ENCODE data around the gene LITAF. TPM values are rescaled to one million over a fixed set of nuclear protein-coding genes. Genes with fewer than 3 reads are reported as not detected.
A peak's percentile ranks its signal among the peaks of the same experiment; 100 is the strongest.

LITAF gene
- total RNA-seq, 2 donors from 2014 or later, result 36.6 to 62.9 TPM

GRCh38 chr16:11510178-11510973 is 76.3 kb downstream of the LITAF start:
- Mint-ChIP-seq H3K27me3 (ENCODE audit: insufficient read depth) (no peaks in the 10 kb centered on the region), H3K36me3 (ENCODE audit: low read depth) (no peaks in the 10 kb centered on the region), H3K4me1 (peaks cover 1% of the 10 kb centered on the region), H3K4me3 (no peak overlapping the region), H3K27ac (peak overlapping the region; percentile 30), H3K9me3 (no peaks in the 10 kb centered on the region)
- TF ChIP-seq CTCF (conservative IDR thresholded peaks at IDR 0.05), result no peak
- H3K27ac ChIP-seq (ENCODE audit: low read depth, low read length), result no peak overlapping the region
- no peaks in the 10 kb centered on the region for H3K27me3 ChIP-seq (ENCODE audit: control insufficient read depth, insufficient read depth, low read length, poor library complexity, severe bottlenecking)
- no peak overlapping the region for H3K9ac ChIP-seq (ENCODE audit: extremely low read depth, low read length, poor library complexity, severe bottlenecking)
- H3K4me1 ChIP-seq (ENCODE audit: control insufficient read depth, insufficient read depth, low read length), result no peaks in the 10 kb centered on the region
- H3K4me3 ChIP-seq (ENCODE audit: low read length), result no peak overlapping the region
- H3K36me3 ChIP-seq (ENCODE audit: control insufficient read depth, insufficient read depth, low read length), result no peaks in the 10 kb centered on the region
- 84% methylated on average over 5 to 12 of the region's 12 CpGs for WGBS, 2 experiments (ENCODE audit: insufficient coverage in 1 of 2, insufficient read length in 1 of 2)
- DNase-seq, result no peak
- no peaks in the 10 kb centered on the region for H3K9me3 ChIP-seq (ENCODE audit: control insufficient read depth, low read length)

- H3K4me3 Mint-ChIP-seq, result no peak overlapping the region
- H3K27me3 Mint-ChIP-seq (ENCODE audit: insufficient read depth), result no peaks in the 10 kb centered on the region
- Histone ChIP-seq H3K4me3 (ENCODE audit: low read length) (no peak overlapping the region), H3K27ac (ENCODE audit: low read depth, low read length) (no peak overlapping the region), H3K9ac (ENCODE audit: extremely low read depth, low read length, poor library complexity, severe bottlenecking) (no peak overlapping the region), H3K9me3 (ENCODE audit: control insufficient read depth, low read length) (no peaks in the 10 kb centered on the region), H3K4me1 (ENCODE audit: control insufficient read depth, insufficient read depth, low read length) (no peaks in the 10 kb centered on the region), H3K36me3 (ENCODE audit: control insufficient read depth, insufficient read depth, low read length) (no peaks in the 10 kb centered on the region), H3K27me3 (ENCODE audit: control insufficient read depth, insufficient read depth, low read length, poor library complexity, severe bottlenecking) (no peaks in the 10 kb centered on the region)
- no peaks in the 10 kb centered on the region for H3K9me3 Mint-ChIP-seq
- WGBS, 2 experiments (ENCODE audit: insufficient coverage in 1 of 2, insufficient read length in 1 of 2), result 87 to 88% methylated on average over 3 of the region's 3 CpGs
- no peak for TF ChIP-seq CTCF (conservative IDR thresholded peaks at IDR 0.05)
- H3K4me1 Mint-ChIP-seq, result peaks cover 1% of the 10 kb centered on the region
- no peaks in the 10 kb centered on the region for H3K36me3 Mint-ChIP-seq (ENCODE audit: low read depth)
- no peak overlapping the region for H3K27ac Mint-ChIP-seq
- DNase-seq, result no peak
These were observed 78.7 kb downstream of the LITAF start for GRCh38 chr16:11507991-11508390.

GRCh38 chr16:11507350-11507749 is 79.4 kb downstream of the LITAF start:
- Histone ChIP-seq H3K4me1 (ENCODE audit: control insufficient read depth, insufficient read depth, low read length) (no peaks in the 10 kb centered on the region), H3K27ac (ENCODE audit: low read depth, low read length) (no peak overlapping the region), H3K9ac (ENCODE audit: extremely low read depth, low read length, poor library complexity, severe bottlenecking) (no peak overlapping the region), H3K27me3 (ENCODE audit: control insufficient read depth, insufficient read depth, low read length, poor library complexity, severe bottlenecking) (no peaks in the 10 kb centered on the region), H3K9me3 (ENCODE audit: control insufficient read depth, low read length) (no peaks in the 10 kb centered on the region), H3K36me3 (ENCODE audit: control insufficient read depth, insufficient read depth, low read length) (no peaks in the 10 kb centered on the region), H3K4me3 (ENCODE audit: low read length) (no peak overlapping the region)
- DNase-seq, result no peak
- no peaks in the 10 kb centered on the region for H3K9me3 Mint-ChIP-seq
- H3K36me3 Mint-ChIP-seq (ENCODE audit: low read depth), result no peaks in the 10 kb centered on the region
- no peaks in the 10 kb centered on the region for H3K27me3 Mint-ChIP-seq (ENCODE audit: insufficient read depth)
- 93 to 95% methylated on average over 6 to 7 of the region's 7 CpGs for WGBS, 2 experiments (ENCODE audit: insufficient coverage in 1 of 2, insufficient read length in 1 of 2)
- H3K4me1 Mint-ChIP-seq, result peaks cover 1% of the 10 kb centered on the region
- no peak overlapping the region for H3K4me3 Mint-ChIP-seq
- H3K27ac Mint-ChIP-seq, result no peak overlapping the region
- TF ChIP-seq CTCF (conservative IDR thresholded peaks at IDR 0.05), result no peak
